Measurements from ENCODE around the gene DNAI2. TPM values are rescaled to one million over a fixed set of nuclear protein-coding genes. Genes with fewer than 3 reads are reported as not detected.

Gene DNAI2
- total RNA-seq, 2 donors from 2014 or later = not detected

DNA sequence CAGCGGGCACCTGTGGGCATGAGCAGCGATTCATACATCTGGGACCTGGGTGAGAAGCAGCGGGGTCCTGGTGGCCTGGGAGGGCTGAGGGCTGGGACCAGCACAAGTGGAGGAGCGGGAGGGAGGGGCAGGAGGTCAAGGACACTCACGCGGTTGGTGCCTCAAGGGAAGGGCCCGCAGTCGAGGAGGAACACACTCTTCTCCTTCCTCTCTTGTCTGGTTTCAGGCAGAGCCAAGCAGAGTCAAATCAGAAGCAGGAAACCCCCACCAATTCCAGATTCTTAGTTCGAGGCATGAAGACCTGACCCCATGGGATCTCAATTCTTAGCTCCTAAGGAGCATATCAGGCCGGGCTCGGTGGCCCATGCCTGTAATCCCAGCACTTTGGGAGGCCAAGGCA, 15.7 kb downstream of the DNAI2 start:
- TF ChIP-seq CTCF (conservative IDR thresholded peaks at IDR 0.05) = no peak
- no peaks in the 10 kb centered on the region for H3K27me3 ChIP-seq (ENCODE audit: control insufficient read depth, insufficient read depth, low read length, poor library complexity, severe bottlenecking)
- 87 to 93% methylated on average over 11 of the region's 11 CpGs for WGBS, 2 experiments (ENCODE audit: insufficient coverage in 1 of 2, insufficient read length in 1 of 2)
- peaks cover 3% of the 10 kb centered on the region for H3K9me3 ChIP-seq (ENCODE audit: control insufficient read depth, low read length)
- Mint-ChIP-seq H3K27ac (no peak overlapping the region), H3K27me3 (ENCODE audit: insufficient read depth) (no peaks in the 10 kb centered on the region), H3K4me3 (no peak overlapping the region), H3K9me3 (peaks cover 2% of the 10 kb centered on the region), H3K4me1 (peaks cover 2% of the 10 kb centered on the region), H3K36me3 (ENCODE audit: low read depth) (no peaks in the 10 kb centered on the region)
- H3K27ac ChIP-seq (ENCODE audit: low read depth, low read length) = no peak overlapping the region
- H3K9ac ChIP-seq (ENCODE audit: extremely low read depth, low read length, poor library complexity, severe bottlenecking) = no peak overlapping the region
- H3K4me1 ChIP-seq (ENCODE audit: control insufficient read depth, insufficient read depth, low read length) = no peaks in the 10 kb centered on the region
- no peak overlapping the region for H3K4me3 ChIP-seq (ENCODE audit: low read length)
- H3K36me3 ChIP-seq (ENCODE audit: control insufficient read depth, insufficient read depth, low read length) = no peaks in the 10 kb centered on the region
- no peak for DNase-seq

- WGBS, 2 experiments (ENCODE audit: insufficient coverage in 1 of 2, insufficient read length in 1 of 2) = 84 to 92% methylated on average over 7 to 11 of the region's 11 CpGs
- TF ChIP-seq CTCF (conservative IDR thresholded peaks at IDR 0.05) = peak; percentile 47
Observed at GRCh38 chr17:74290340-74290739, 16.3 kb downstream of the DNAI2 start.

GRCh38 chr17:74292495-74292894, 18.5 kb downstream of the DNAI2 start:
- Mint-ChIP-seq H3K4me3 (no peak overlapping the region), H3K4me1 (peaks cover 13% of the 10 kb centered on the region), H3K27ac (no peak overlapping the region), H3K36me3 (ENCODE audit: low read depth) (no peaks in the 10 kb centered on the region), H3K9me3 (peaks cover 3% of the 10 kb centered on the region), H3K27me3 (ENCODE audit: insufficient read depth) (peaks cover 3% of the 10 kb centered on the region)
- Histone ChIP-seq H3K9ac (ENCODE audit: extremely low read depth, low read length, poor library complexity, severe bottlenecking) (no peak overlapping the region), H3K36me3 (ENCODE audit: control insufficient read depth, insufficient read depth, low read length) (no peaks in the 10 kb centered on the region), H3K27me3 (ENCODE audit: control insufficient read depth, insufficient read depth, low read length, poor library complexity, severe bottlenecking) (no peaks in the 10 kb centered on the region), H3K27ac (ENCODE audit: low read depth, low read length) (no peak overlapping the region), H3K9me3 (ENCODE audit: control insufficient read depth, low read length) (peaks cover 7% of the 10 kb centered on the region), H3K4me3 (ENCODE audit: low read length) (no peak overlapping the region), H3K4me1 (ENCODE audit: control insufficient read depth, insufficient read depth, low read length) (no peaks in the 10 kb centered on the region)
- no peak for DNase-seq
- TF ChIP-seq CTCF (conservative IDR thresholded peaks at IDR 0.05) = no peak
- 93 to 95% methylated on average over 6 to 10 of the region's 10 CpGs for WGBS, 2 experiments (ENCODE audit: insufficient coverage in 1 of 2, insufficient read length in 1 of 2)

More at GRCh38 chr17:74290340-74290739, 16.3 kb downstream of the DNAI2 start:
- DNase-seq = no peak
- Histone ChIP-seq H3K27ac (ENCODE audit: low read depth, low read length) (peak overlapping the region; percentile 44), H3K36me3 (ENCODE audit: control insufficient read depth, insufficient read depth, low read length) (no peaks in the 10 kb centered on the region), H3K9ac (ENCODE audit: extremely low read depth, low read length, poor library complexity, severe bottlenecking) (no peak overlapping the region), H3K4me1 (ENCODE audit: control insufficient read depth, insufficient read depth, low read length) (no peaks in the 10 kb centered on the region), H3K4me3 (ENCODE audit: low read length) (no peak overlapping the region), H3K27me3 (ENCODE audit: control insufficient read depth, insufficient read depth, low read length, poor library complexity, severe bottlenecking) (no peaks in the 10 kb centered on the region), H3K9me3 (ENCODE audit: control insufficient read depth, low read length) (peaks cover 7% of the 10 kb centered on the region)
- H3K27ac Mint-ChIP-seq = no peak overlapping the region
- no peak overlapping the region for H3K4me3 Mint-ChIP-seq
- H3K4me1 Mint-ChIP-seq = no peaks in the 10 kb centered on the region
- H3K9me3 Mint-ChIP-seq = peaks cover 3% of the 10 kb centered on the region
- H3K27me3 Mint-ChIP-seq (ENCODE audit: insufficient read depth) = no peaks in the 10 kb centered on the region
- no peaks in the 10 kb centered on the region for H3K36me3 Mint-ChIP-seq (ENCODE audit: low read depth)
